Panc1 (cell line): Measurements from ENCODE around the gene KRTCAP3.

Experiments used
- CTCF ChIP-seq: fragments of 450-650 bp; IDR thresholded peaks from 2 replicates; pipeline ENCODE4 v1.5.1; 2017; ENCODE audit warnings: mild to moderate bottlenecking
- POLR2AphosphoS5 ChIP-seq: IDR thresholded peaks from 2 replicates; pipeline ENCODE4 v1.6.1; 2012; ENCODE audit warnings: mild to moderate bottlenecking, low read depth, low read length, moderate library complexity
- REST ChIP-seq, 2 experiments: IDR thresholded peaks; 2 replicates each; pipeline ENCODE4 v1.6.1; 2011 to 2012; ENCODE audit warnings: low read depth in 2 of 2, control low read depth in 1 of 2, low read length in 1 of 2, mild to moderate bottlenecking in 1 of 2, moderate library complexity in 1 of 2; ENCODE audit not compliant: insufficient read depth in 1 of 2
- SIN3A ChIP-seq: IDR thresholded peaks from 2 replicates; pipeline ENCODE4 v1.6.1; 2012; ENCODE audit warnings: low read depth, mild to moderate bottlenecking, low read length, moderate library complexity, borderline replicate concordance; ENCODE audit not compliant: insufficient read depth
- TCF7L2 ChIP-seq: IDR thresholded peaks from 2 replicates; pipeline ENCODE4 v1.6.1; 2011; ENCODE audit warnings: mild to moderate bottlenecking, low read depth, low read length, inconsistent platforms

- TF ChIP-seq POLR2AphosphoS5 (no peak), CTCF (no peak), SIN3A (no peak), TCF7L2 (no peak), REST (IDR thresholded peaks at IDR 0.05; ENCODE audit: insufficient read depth in 1 of 2, low read depth in 2 of 2, low read length in 1 of 2) (no peak)
These were observed 20.4 kb upstream of the KRTCAP3 start for GRCh38 chr2:27421660-27422250.
